ENCODE data around the gene UNC13D. TPM values are rescaled to one million over a fixed set of nuclear protein-coding genes. Genes with fewer than 3 reads are reported as not detected.

UNC13D gene
- total RNA-seq, 1 donor from 2014 or later: 2.7 TPM

DNA sequence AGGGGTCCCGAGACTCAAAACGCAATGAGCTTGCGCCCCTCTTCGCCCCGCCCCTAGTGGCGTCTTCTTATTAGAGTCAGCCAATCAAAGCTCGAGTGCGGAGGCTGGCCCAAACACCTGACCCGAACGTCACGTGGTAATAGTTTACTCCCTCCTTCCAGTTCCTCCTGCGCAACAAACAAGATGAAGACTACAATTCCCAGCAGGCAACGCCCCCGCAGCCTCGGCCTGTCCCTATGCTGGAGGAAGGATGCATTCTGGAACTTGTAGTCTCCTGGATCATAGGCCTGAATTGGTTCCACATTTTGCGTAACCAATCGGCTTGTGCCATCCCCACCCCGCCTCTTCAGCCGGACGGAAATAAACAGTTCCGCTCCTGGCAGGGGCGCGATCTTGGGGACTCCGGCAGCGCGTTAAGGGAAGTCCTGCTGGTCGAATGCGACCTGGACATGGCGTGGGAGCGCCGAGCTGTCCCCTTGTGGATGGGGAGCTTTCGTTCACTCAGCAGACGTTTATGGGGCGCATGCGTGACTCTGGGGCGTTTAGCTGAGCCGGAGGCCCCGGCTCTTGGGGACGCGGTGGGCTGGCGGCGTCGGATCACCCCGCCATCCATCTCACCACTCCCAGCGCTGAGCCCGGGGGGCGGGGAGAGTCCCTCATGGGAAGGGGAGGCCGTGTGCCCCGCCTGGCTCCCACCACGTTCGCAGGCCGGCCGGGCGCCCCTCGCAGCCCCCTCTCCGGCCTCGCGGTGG lies 11.3 kb upstream of the UNC13D start, which contains the start of gene WBP2:
Gene WBP2, minus strand, starts transcription at position 26 of the 752 bp plus-strand sequence. CDS start 38 bp downstream, outside the sequence.
- peaks cover 30% of the 10 kb centered on the region for H3K4me1 ChIP-seq (ENCODE audit: insufficient read depth, low read length)
- H3K36me3 ChIP-seq (ENCODE audit: insufficient read depth, low read length): peaks cover 3% of the 10 kb centered on the region
- peaks cover 8% of the 10 kb centered on the region for H3K4me1 Mint-ChIP-seq (ENCODE audit: low read depth, unreplicated experiment)
- peak within 1 kb of the TSS; percentile 92 for H2AFZ ChIP-seq (ENCODE audit: low read depth, low read length)
- FAIRE-seq: peak; percentile 83
- H4K20me1 ChIP-seq (ENCODE audit: insufficient read depth, low read length): no peaks in the 10 kb centered on the region
- peak within 1 kb of the TSS; percentile 90 for H3K9ac ChIP-seq (ENCODE audit: low read length)
- peak within 1 kb of the TSS; percentile 89 for H3K4me3 Mint-ChIP-seq (ENCODE audit: unreplicated experiment)
- H3K27ac Mint-ChIP-seq (ENCODE audit: unreplicated experiment): peak within 1 kb of the TSS; percentile 8
- H3K79me2 ChIP-seq (ENCODE audit: insufficient read depth, low read length): peaks cover 7% of the 10 kb centered on the region
- no peaks in the 10 kb centered on the region for H3K9me3 Mint-ChIP-seq (ENCODE audit: unreplicated experiment)
- no peaks in the 10 kb centered on the region for H3K27me3 Mint-ChIP-seq (ENCODE audit: low read depth, unreplicated experiment)
- no peaks in the 10 kb centered on the region for H3K27me3 ChIP-seq (ENCODE audit: insufficient read depth, low read length)
- peaks cover 7% of the 10 kb centered on the region for H3K36me3 Mint-ChIP-seq (ENCODE audit: low read depth, unreplicated experiment)
- H3K9me3 ChIP-seq (ENCODE audit: insufficient read depth, low read depth, low read length): no peaks in the 10 kb centered on the region
- peak; percentile 100 for DNase-seq (ENCODE audit: low read depth)
- peak within 1 kb of the TSS; percentile 94 for H3K4me2 ChIP-seq (ENCODE audit: low read length)
- H3K4me3 ChIP-seq (ENCODE audit: insufficient read depth, low read depth, low read length): peak within 1 kb of the TSS; percentile 89
- peak within 1 kb of the TSS; percentile 87 for H3K27ac ChIP-seq (ENCODE audit: low read depth, low read length)
- no peak for TF ChIP-seq EZH2 (IDR thresholded peaks at IDR 0.05; ENCODE audit: insufficient read depth, low read length)
- TF ChIP-seq, protein P1, sequence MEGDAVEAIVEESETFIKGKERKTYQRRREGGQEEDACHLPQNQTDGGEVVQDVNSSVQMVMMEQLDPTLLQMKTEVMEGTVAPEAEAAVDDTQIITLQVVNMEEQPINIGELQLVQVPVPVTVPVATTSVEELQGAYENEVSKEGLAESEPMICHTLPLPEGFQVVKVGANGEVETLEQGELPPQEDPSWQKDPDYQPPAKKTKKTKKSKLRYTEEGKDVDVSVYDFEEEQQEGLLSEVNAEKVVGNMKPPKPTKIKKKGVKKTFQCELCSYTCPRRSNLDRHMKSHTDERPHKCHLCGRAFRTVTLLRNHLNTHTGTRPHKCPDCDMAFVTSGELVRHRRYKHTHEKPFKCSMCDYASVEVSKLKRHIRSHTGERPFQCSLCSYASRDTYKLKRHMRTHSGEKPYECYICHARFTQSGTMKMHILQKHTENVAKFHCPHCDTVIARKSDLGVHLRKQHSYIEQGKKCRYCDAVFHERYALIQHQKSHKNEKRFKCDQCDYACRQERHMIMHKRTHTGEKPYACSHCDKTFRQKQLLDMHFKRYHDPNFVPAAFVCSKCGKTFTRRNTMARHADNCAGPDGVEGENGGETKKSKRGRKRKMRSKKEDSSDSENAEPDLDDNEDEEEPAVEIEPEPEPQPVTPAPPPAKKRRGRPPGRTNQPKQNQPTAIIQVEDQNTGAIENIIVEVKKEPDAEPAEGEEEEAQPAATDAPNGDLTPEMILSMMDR (IDR thresholded peaks at IDR 0.05; ENCODE audit: insufficient read depth, low read depth, low read length): peak; percentile 21

DNA sequence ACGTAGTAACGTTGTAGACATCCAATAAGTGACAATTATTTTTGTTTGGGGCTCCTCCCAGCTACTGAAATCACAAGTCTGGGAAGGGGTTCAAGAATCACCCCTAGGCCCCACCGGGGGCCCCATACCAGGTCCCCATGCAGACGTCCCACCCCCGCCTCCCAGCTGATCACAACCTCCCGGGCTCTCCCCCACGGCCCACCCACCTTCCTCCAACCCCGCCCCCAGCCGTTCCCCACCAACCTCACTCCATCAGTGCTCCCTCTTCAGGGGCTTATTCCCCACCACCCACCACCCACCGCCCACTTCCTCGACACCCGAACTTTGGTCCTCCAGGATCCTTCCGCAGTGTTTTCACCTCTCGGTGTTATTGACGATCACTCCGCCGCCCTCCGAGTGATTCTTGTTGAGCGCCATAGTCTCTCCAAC lies 10.7 kb upstream of the UNC13D start:
- FAIRE-seq: no peak
- no peak for DNase-seq (ENCODE audit: low read depth)
- Histone ChIP-seq H2AFZ (ENCODE audit: low read depth, low read length) (no peak overlapping the region), H3K36me3 (ENCODE audit: insufficient read depth, low read length) (peaks cover 3% of the 10 kb centered on the region), H3K27me3 (ENCODE audit: insufficient read depth, low read length) (no peaks in the 10 kb centered on the region), H3K9ac (ENCODE audit: low read length) (peak overlapping the region; percentile 82), H3K4me1 (ENCODE audit: insufficient read depth, low read length) (peaks cover 30% of the 10 kb centered on the region), H3K9me3 (ENCODE audit: insufficient read depth, low read depth, low read length) (no peaks in the 10 kb centered on the region), H4K20me1 (ENCODE audit: insufficient read depth, low read length) (no peaks in the 10 kb centered on the region), H3K27ac (ENCODE audit: low read depth, low read length) (peak overlapping the region; percentile 86), H3K79me2 (ENCODE audit: insufficient read depth, low read length) (peaks cover 7% of the 10 kb centered on the region), H3K4me3 (ENCODE audit: insufficient read depth, low read depth, low read length) (peak overlapping the region; percentile 89), H3K4me2 (ENCODE audit: low read length) (peak overlapping the region; percentile 94)
- Mint-ChIP-seq H3K36me3 (ENCODE audit: low read depth, unreplicated experiment) (peaks cover 8% of the 10 kb centered on the region), H3K4me1 (ENCODE audit: low read depth, unreplicated experiment) (peaks cover 8% of the 10 kb centered on the region), H3K27ac (ENCODE audit: unreplicated experiment) (no peak overlapping the region), H3K27me3 (ENCODE audit: low read depth, unreplicated experiment) (no peaks in the 10 kb centered on the region), H3K4me3 (ENCODE audit: unreplicated experiment) (no peak overlapping the region), H3K9me3 (ENCODE audit: unreplicated experiment) (no peaks in the 10 kb centered on the region)
- TF ChIP-seq, protein P1 (IDR thresholded peaks at IDR 0.05; ENCODE audit: insufficient read depth, low read depth, low read length): no peak
- TF ChIP-seq EZH2 (IDR thresholded peaks at IDR 0.05; ENCODE audit: insufficient read depth, low read length): no peak
